Activated T-cell treated with anti-CD3 and anti-CD28 coated beads, Interleukin-2, amount 50 U/mL, for 4 hours (primary cell): ENCODE data around the gene BAX. TPM values are rescaled to one million over a fixed set of nuclear protein-coding genes. Genes with fewer than 3 reads are reported as not detected.
A peak's percentile ranks its signal among the peaks of the same experiment; 100 is the strongest.
"Not testable (repeated sequence)": the region's sequence is repeated elsewhere in the genome, so short reads cannot be mapped to it uniquely, and the experiment has no call there.

Experiments
- ATAC-seq, 2 donors: fragments of 200-7000 bp; cut with Tn5 transposase; one replicate each; pipeline ENCODE4 v1.10.0; 2021
- DNase-seq: peaks from one replicate; pipeline ENCODE4 v3.0.0-alpha.2; 2020
- H3K27me3 Mint-ChIP-seq: one replicate; pipeline ENCODE4 v1.8.0; 2021; ENCODE audit warnings: low read depth, mixed read lengths
- H3K36me3 Mint-ChIP-seq: one replicate; pipeline ENCODE4 v1.8.0; 2022; ENCODE audit warnings: mixed read lengths; ENCODE audit not compliant: insufficient read depth
- H3K4me1 Mint-ChIP-seq: one replicate; pipeline ENCODE4 v1.8.0; 2021; ENCODE audit warnings: low read depth, mixed read lengths
- H3K4me3 Mint-ChIP-seq: one replicate; pipeline ENCODE4 v1.8.0; 2021; ENCODE audit warnings: mild to moderate bottlenecking, moderate library complexity, mixed read lengths
- H3K9me3 Mint-ChIP-seq: one replicate; pipeline ENCODE4 v1.8.0; 2021; ENCODE audit warnings: mixed read lengths
- total RNA-seq, 3 donors: library from RNA; stranded (reverse); gene quantifications; one replicate each; pipeline ENCODE4 v1.2.1, GENCODE V29; 2021

Gene BAX
- 100 to 1,000 TPM; 200 to 250 (median 203) TPM for total RNA-seq

- DNase-seq = peak; percentile 82
- H3K4me1 Mint-ChIP-seq = peaks cover 24% of the 10 kb centered on the region
- peak; percentile 95 to 96 for ATAC-seq
- no peaks in the 10 kb centered on the region for H3K27me3 Mint-ChIP-seq
- peak within 1 kb of the TSS; percentile 81 for H3K4me3 Mint-ChIP-seq
- H3K36me3 Mint-ChIP-seq = peaks cover 6% of the 10 kb centered on the region
- H3K9me3 Mint-ChIP-seq = no peaks in the 10 kb centered on the region
Observed at GRCh38 chr19:48954595-48955307, at the start of gene BAX. Gene BAX, plus strand, starts transcription at chr19:48954875. Its CDS starts 54 bp downstream, at chr19:48954929.

GRCh38 chr19:48905664-48906063, 49.0 kb upstream of the BAX start:
- Mint-ChIP-seq H3K36me3 (peaks cover 15% of the 10 kb centered on the region), H3K9me3 (no peaks in the 10 kb centered on the region), H3K27me3 (no peaks in the 10 kb centered on the region), H3K4me3 (no peak overlapping the region), H3K4me1 (peaks cover 12% of the 10 kb centered on the region)
- DNase-seq (no peak), ATAC-seq (no peak)

- Mint-ChIP-seq H3K36me3 (peaks cover 15% of the 10 kb centered on the region), H3K4me1 (peaks cover 7% of the 10 kb centered on the region), H3K27me3 (no peaks in the 10 kb centered on the region), H3K9me3 (no peaks in the 10 kb centered on the region), H3K4me3 (no peak overlapping the region)
- ATAC-seq (no peak), DNase-seq (no peak)
Observed at GRCh38 chr19:48906324-48906723, 48.4 kb upstream of the BAX start.

- H3K4me3 Mint-ChIP-seq = no peak overlapping the region
- H3K4me1 Mint-ChIP-seq = peaks cover under 1% of the 10 kb centered on the region
- H3K9me3 Mint-ChIP-seq = no peaks in the 10 kb centered on the region
- ATAC-seq (no peak), DNase-seq (no peak)
- peaks cover 21% of the 10 kb centered on the region for H3K36me3 Mint-ChIP-seq
- no peaks in the 10 kb centered on the region for H3K27me3 Mint-ChIP-seq
Observed at GRCh38 chr19:48907671-48908070, 47.0 kb upstream of the BAX start.

- H3K36me3 Mint-ChIP-seq = peaks cover 33% of the 10 kb centered on the region
- not testable (repeated sequence) for H3K27me3 Mint-ChIP-seq, DNase-seq, H3K4me1 Mint-ChIP-seq, ATAC-seq, H3K9me3 Mint-ChIP-seq, H3K4me3 Mint-ChIP-seq
Observed at GRCh38 chr19:48909424-48910077, 45.1 kb upstream of the BAX start.

GRCh38 chr19:48910803-48911202, 43.9 kb upstream of the BAX start:
- H3K4me3 Mint-ChIP-seq = no peak overlapping the region
- ATAC-seq (no peak), DNase-seq (no peak)
- no peaks in the 10 kb centered on the region for H3K4me1 Mint-ChIP-seq
- H3K27me3 Mint-ChIP-seq = no peaks in the 10 kb centered on the region
- H3K36me3 Mint-ChIP-seq = peaks cover 25% of the 10 kb centered on the region
- H3K9me3 Mint-ChIP-seq = no peaks in the 10 kb centered on the region

- H3K36me3 Mint-ChIP-seq = peaks cover 22% of the 10 kb centered on the region
- H3K4me3 Mint-ChIP-seq = no peak overlapping the region
- DNase-seq (no peak), ATAC-seq (peak; percentile 73 to 78)
- no peaks in the 10 kb centered on the region for H3K9me3 Mint-ChIP-seq
- H3K4me1 Mint-ChIP-seq = no peaks in the 10 kb centered on the region
- H3K27me3 Mint-ChIP-seq = no peaks in the 10 kb centered on the region
Observed at GRCh38 chr19:48913114-48913889, 41.4 kb upstream of the BAX start.

GRCh38 chr19:48914181-48914580, 40.5 kb upstream of the BAX start:
- ATAC-seq = no peak
- no peak overlapping the region for H3K4me3 Mint-ChIP-seq
- H3K36me3 Mint-ChIP-seq = peaks cover 26% of the 10 kb centered on the region
- no peaks in the 10 kb centered on the region for H3K9me3 Mint-ChIP-seq
- no peaks in the 10 kb centered on the region for H3K27me3 Mint-ChIP-seq
- no peak for DNase-seq
- no peaks in the 10 kb centered on the region for H3K4me1 Mint-ChIP-seq

GRCh38 chr19:48915757-48916156, 38.9 kb upstream of the BAX start:
- Mint-ChIP-seq H3K9me3 (no peaks in the 10 kb centered on the region), H3K36me3 (peaks cover 26% of the 10 kb centered on the region)

GRCh38 chr19:48918071-48918470, 36.6 kb upstream of the BAX start:
- H3K4me1 Mint-ChIP-seq = no peaks in the 10 kb centered on the region
- ATAC-seq (no peak), DNase-seq (no peak)
- H3K36me3 Mint-ChIP-seq = peaks cover 20% of the 10 kb centered on the region
- H3K9me3 Mint-ChIP-seq = no peaks in the 10 kb centered on the region
- no peaks in the 10 kb centered on the region for H3K27me3 Mint-ChIP-seq
- H3K4me3 Mint-ChIP-seq = no peak overlapping the region

More at GRCh38 chr19:48915757-48916156, 38.9 kb upstream of the BAX start:
- Mint-ChIP-seq H3K4me3 (no peak overlapping the region), H3K27me3 (no peaks in the 10 kb centered on the region), H3K4me1 (no peaks in the 10 kb centered on the region)
- DNase-seq = no peak
- no peak for ATAC-seq

GRCh38 chr19:48918801-48919247, 35.9 kb upstream of the BAX start:
- Mint-ChIP-seq H3K9me3 (no peaks in the 10 kb centered on the region), H3K36me3 (peaks cover 20% of the 10 kb centered on the region), H3K27me3 (no peaks in the 10 kb centered on the region), H3K4me1 (no peaks in the 10 kb centered on the region), H3K4me3 (no peak overlapping the region)
- DNase-seq (no peak), ATAC-seq (peak; percentile 70 to 75)

GRCh38 chr19:48919271-48919670, 35.4 kb upstream of the BAX start:
- DNase-seq, H3K4me1 Mint-ChIP-seq, ATAC-seq, H3K27me3 Mint-ChIP-seq, H3K9me3 Mint-ChIP-seq, H3K4me3 Mint-ChIP-seq: not testable (repeated sequence)
- H3K36me3 Mint-ChIP-seq = peaks cover 17% of the 10 kb centered on the region

GRCh38 chr19:48920949-48921348, 33.7 kb upstream of the BAX start:
- Mint-ChIP-seq H3K36me3 (peaks cover 14% of the 10 kb centered on the region), H3K4me1 (no peaks in the 10 kb centered on the region), H3K9me3 (no peaks in the 10 kb centered on the region), H3K4me3 (no peak overlapping the region), H3K27me3 (no peaks in the 10 kb centered on the region)
- DNase-seq (no peak), ATAC-seq (no peak)

GRCh38 chr19:48921721-48922500, 32.8 kb upstream of the BAX start:
- Mint-ChIP-seq H3K4me3 (no peak overlapping the region), H3K36me3 (peaks cover 14% of the 10 kb centered on the region), H3K27me3 (no peaks in the 10 kb centered on the region), H3K4me1 (peaks cover 1% of the 10 kb centered on the region), H3K9me3 (no peaks in the 10 kb centered on the region)
- no peak for ATAC-seq
- DNase-seq = no peak
